ENCODE results near the gene EPB41L5. TPM values are rescaled to one million over a fixed set of nuclear protein-coding genes. Genes with fewer than 3 reads are reported as not detected.

EPB41L5 gene
- total and polyA plus RNA-seq, 9 of the 15 experiments (the other 6 are each of a cell fraction or from before 2014, with no cell fraction given) = 2.3 to 14.1 (median 8.2) TPM

DNA sequence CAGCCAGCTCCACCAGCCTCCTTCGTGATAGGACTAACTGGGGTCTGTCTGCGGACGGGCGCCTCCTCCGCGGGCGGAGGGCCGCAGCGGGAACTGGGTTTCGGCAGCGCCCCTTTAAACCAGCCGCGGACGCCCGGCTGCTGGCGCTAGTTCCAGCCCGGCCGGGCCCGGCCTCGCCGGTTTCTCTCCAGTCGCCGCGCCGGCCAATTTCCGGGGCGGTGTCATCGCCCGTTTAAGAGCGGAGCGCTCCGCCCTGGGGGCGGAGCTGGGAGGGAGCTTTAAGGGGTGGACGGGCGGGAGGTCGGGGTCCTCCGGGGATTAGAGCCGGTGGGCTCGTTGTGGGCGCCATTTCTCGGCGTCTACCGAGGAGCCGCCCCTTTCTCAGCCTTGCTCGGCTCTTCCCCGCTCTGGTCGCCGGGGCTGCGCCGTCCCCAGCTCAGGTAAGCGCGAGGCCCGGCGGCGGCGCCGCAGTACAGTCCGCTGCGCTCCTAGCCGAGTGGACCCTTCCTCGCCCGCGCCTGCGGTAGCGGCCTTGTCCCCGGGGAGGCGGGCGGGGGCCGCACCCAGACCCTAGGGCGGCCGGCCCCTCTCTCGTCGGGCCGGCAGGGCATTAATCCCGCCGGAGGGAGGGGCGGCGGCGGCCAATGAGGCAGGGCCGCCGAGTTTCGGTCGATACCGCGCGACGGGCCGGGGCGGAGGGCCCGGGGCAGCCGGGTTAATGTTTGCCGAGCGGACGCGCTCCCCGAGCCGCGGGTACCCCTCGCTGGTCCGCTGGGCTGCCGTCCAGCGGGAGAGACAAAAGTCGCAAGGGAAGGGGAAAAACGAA, at the start of gene EPB41L5 (continued):
- TF ChIP-seq, protein P1, sequence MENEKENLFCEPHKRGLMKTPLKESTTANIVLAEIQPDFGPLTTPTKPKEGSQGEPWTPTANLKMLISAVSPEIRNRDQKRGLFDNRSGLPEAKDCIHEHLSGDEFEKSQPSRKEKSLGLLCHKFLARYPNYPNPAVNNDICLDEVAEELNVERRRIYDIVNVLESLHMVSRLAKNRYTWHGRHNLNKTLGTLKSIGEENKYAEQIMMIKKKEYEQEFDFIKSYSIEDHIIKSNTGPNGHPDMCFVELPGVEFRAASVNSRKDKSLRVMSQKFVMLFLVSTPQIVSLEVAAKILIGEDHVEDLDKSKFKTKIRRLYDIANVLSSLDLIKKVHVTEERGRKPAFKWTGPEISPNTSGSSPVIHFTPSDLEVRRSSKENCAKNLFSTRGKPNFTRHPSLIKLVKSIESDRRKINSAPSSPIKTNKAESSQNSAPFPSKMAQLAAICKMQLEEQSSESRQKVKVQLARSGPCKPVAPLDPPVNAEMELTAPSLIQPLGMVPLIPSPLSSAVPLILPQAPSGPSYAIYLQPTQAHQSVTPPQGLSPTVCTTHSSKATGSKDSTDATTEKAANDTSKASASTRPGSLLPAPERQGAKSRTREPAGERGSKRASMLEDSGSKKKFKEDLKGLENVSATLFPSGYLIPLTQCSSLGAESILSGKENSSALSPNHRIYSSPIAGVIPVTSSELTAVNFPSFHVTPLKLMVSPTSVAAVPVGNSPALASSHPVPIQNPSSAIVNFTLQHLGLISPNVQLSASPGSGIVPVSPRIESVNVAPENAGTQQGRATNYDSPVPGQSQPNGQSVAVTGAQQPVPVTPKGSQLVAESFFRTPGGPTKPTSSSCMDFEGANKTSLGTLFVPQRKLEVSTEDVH (IDR thresholded peaks at IDR 0.05; ENCODE audit: low read depth, partially characterized antibody) = peak; percentile 30
- TF ChIP-seq ZNF217 (CRISPR knock-in tag; IDR thresholded peaks at IDR 0.05) (no peak), FOXK1 (CRISPR knock-in tag; IDR thresholded peaks at IDR 0.05; ENCODE audit: borderline replicate concordance) (peak; percentile 81; the same call in 1 of the 2 replicates), ZKSCAN1 (IDR thresholded peaks at IDR 0.05; ENCODE audit: low read depth, low read length) (peak; percentile 54; the same call in 1 of the 2 replicates), TBP (optimal IDR thresholded peaks at IDR 0.05; ENCODE audit: low read depth, low read length) (peak; percentile 48), ETV1 (tag; conservative IDR thresholded peaks at IDR 0.05; ENCODE audit: low read depth) (peak; percentile 88), CXXC5 (CRISPR knock-in tag; IDR thresholded peaks at IDR 0.05) (peak; percentile 89), POLR2G (IDR thresholded peaks at IDR 0.05; ENCODE audit: low read depth, low read length) (peak; percentile 85), ZBTB1 (CRISPR knock-in tag; IDR thresholded peaks at IDR 0.05; ENCODE audit: borderline replicate concordance, low read depth) (peak; percentile 76), RCOR1 (IDR thresholded peaks at IDR 0.05; ENCODE audit: borderline replicate concordance in 1 of 2, low read depth in 2 of 2, low read length in 2 of 2) (peak in 1 of 2 experiments; percentile 37; a peak in 2 of 4 replicates), ZNF431 (CRISPR knock-in tag; IDR thresholded peaks at IDR 0.05) (peak; percentile 89), POLR2AphosphoS5 (IDR thresholded peaks at IDR 0.05; ENCODE audit: control insufficient read depth, insufficient read depth, low read depth, low read length) (0 out of 2 replicates have a peak, but pooled peaks have one; percentile 25), GABPA (tag; conservative IDR thresholded peaks at IDR 0.05; ENCODE audit: low read depth) (peak; percentile 76)
- TF ChIP-seq, protein P2, sequence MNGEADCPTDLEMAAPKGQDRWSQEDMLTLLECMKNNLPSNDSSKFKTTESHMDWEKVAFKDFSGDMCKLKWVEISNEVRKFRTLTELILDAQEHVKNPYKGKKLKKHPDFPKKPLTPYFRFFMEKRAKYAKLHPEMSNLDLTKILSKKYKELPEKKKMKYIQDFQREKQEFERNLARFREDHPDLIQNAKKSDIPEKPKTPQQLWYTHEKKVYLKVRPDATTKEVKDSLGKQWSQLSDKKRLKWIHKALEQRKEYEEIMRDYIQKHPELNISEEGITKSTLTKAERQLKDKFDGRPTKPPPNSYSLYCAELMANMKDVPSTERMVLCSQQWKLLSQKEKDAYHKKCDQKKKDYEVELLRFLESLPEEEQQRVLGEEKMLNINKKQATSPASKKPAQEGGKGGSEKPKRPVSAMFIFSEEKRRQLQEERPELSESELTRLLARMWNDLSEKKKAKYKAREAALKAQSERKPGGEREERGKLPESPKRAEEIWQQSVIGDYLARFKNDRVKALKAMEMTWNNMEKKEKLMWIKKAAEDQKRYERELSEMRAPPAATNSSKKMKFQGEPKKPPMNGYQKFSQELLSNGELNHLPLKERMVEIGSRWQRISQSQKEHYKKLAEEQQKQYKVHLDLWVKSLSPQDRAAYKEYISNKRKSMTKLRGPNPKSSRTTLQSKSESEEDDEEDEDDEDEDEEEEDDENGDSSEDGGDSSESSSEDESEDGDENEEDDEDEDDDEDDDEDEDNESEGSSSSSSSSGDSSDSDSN (IDR thresholded peaks at IDR 0.05; ENCODE audit: borderline replicate concordance in 1 of 2, low read depth in 2 of 2, low read length in 2 of 2) = peak; percentile 100
- TF ChIP-seq, protein P3, sequence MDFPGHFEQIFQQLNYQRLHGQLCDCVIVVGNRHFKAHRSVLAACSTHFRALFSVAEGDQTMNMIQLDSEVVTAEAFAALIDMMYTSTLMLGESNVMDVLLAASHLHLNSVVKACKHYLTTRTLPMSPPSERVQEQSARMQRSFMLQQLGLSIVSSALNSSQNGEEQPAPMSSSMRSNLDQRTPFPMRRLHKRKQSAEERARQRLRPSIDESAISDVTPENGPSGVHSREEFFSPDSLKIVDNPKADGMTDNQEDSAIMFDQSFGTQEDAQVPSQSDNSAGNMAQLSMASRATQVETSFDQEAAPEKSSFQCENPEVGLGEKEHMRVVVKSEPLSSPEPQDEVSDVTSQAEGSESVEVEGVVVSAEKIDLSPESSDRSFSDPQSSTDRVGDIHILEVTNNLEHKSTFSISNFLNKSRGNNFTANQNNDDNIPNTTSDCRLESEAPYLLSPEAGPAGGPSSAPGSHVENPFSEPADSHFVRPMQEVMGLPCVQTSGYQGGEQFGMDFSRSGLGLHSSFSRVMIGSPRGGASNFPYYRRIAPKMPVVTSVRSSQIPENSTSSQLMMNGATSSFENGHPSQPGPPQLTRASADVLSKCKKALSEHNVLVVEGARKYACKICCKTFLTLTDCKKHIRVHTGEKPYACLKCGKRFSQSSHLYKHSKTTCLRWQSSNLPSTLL (IDR thresholded peaks at IDR 0.05) = peak; percentile 46; the same call in 1 of the 2 replicates
